ENCODE measurements around the gene SLMAP.

The SLMAP gene

GRCh38 chr3:57946970-57947381 is 190.9 kb downstream of the SLMAP start:
- DNase-seq (ENCODE audit: low spot score): no peak

GRCh38 chr3:57948080-57948671 is 192.1 kb downstream of the SLMAP start:
- no peak for DNase-seq (ENCODE audit: low spot score)

GRCh38 chr3:57948781-57949242 is 192.7 kb downstream of the SLMAP start:
- no peak for DNase-seq (ENCODE audit: low spot score)

- DNase-seq (ENCODE audit: low spot score): no peak
Observed at GRCh38 chr3:57949344-57949743, 193.2 kb downstream of the SLMAP start.

- peak; percentile 88 for DNase-seq (ENCODE audit: low spot score)
Observed at GRCh38 chr3:57949785-57950615, 193.9 kb downstream of the SLMAP start.

GRCh38 chr3:57951066-57951882 is 195.2 kb downstream of the SLMAP start:
- peak; percentile 91 for DNase-seq (ENCODE audit: low spot score)

GRCh38 chr3:57952208-57952631 is 196.1 kb downstream of the SLMAP start:
- DNase-seq (ENCODE audit: low spot score): peak; percentile 92

GRCh38 chr3:57952651-57953050 is 196.5 kb downstream of the SLMAP start:
- DNase-seq (ENCODE audit: low spot score): no peak

GRCh38 chr3:57953576-57953975 is 197.5 kb downstream of the SLMAP start:
- no peak for DNase-seq (ENCODE audit: low spot score)

- DNase-seq (ENCODE audit: low spot score): peak; percentile 89
Observed at GRCh38 chr3:57956119-57956832, 200.2 kb downstream of the SLMAP start.

GRCh38 chr3:57956833-57957174 is 200.7 kb downstream of the SLMAP start:
- no peak for DNase-seq (ENCODE audit: low spot score)

- no peak for DNase-seq (ENCODE audit: low spot score)
Observed at GRCh38 chr3:57957824-57958223, 201.7 kb downstream of the SLMAP start.

GRCh38 chr3:57958642-57959422 is 202.7 kb downstream of the SLMAP start:
- peak; percentile 40 for DNase-seq (ENCODE audit: low spot score)

GRCh38 chr3:57959423-57960173 is 203.5 kb downstream of the SLMAP start:
- DNase-seq (ENCODE audit: low spot score): peak; percentile 59

- no peak for DNase-seq (ENCODE audit: low spot score)
Observed at GRCh38 chr3:57960174-57960505, 204.0 kb downstream of the SLMAP start.

- DNase-seq (ENCODE audit: low spot score): no peak
Observed at GRCh38 chr3:57961177-57961827, 205.2 kb downstream of the SLMAP start.

- DNase-seq (ENCODE audit: low spot score): peak; percentile 60
Observed at GRCh38 chr3:57961828-57962447, 205.8 kb downstream of the SLMAP start.

GRCh38 chr3:57962448-57962834 is 206.3 kb downstream of the SLMAP start:
- DNase-seq (ENCODE audit: low spot score): no peak

- no peak for DNase-seq (ENCODE audit: low spot score)
Observed at GRCh38 chr3:57963811-57964346, 207.8 kb downstream of the SLMAP start.

Data from kidney tubule cell (primary cell).